Endothelial cell of umbilical vein (primary cell): ENCODE data around the gene GNA12. TPM values are rescaled to one million over a fixed set of nuclear protein-coding genes. Genes with fewer than 3 reads are reported as not detected.

Source experiments
- BruUV-seq: library from RNA; stranded (reverse); fragments of 400-500 nt; replicated peaks from 2 replicates; lab custom pipeline; 2021; lab: Mats Ljungman, UMichigan
- CTCF ChIA-PET: fragments of 300-600, 350-600 bp; sonication (Branson Sonifier 250); formaldehyde crosslinking; loops from one replicate; lab custom pipeline; 2021; ENCODE audit warnings: antibody characterized with exemption, inconsistent platforms; lab: Charles Lee
- POLR2A ChIA-PET: fragments of 300-600, 350-600 bp; sonication (Branson Sonifier 250); formaldehyde crosslinking; loops from one replicate; lab custom pipeline; 2021; ENCODE audit warnings: antibody characterized with exemption, inconsistent platforms; lab: Charles Lee
- DNase-seq: peaks from one replicate; pipeline ENCODE4 v3.0.0-alpha.2; 2011; ENCODE audit warnings: low read depth, low spot score
- FAIRE-seq: peaks from 2 replicates; lab custom pipeline; 2011; peaks lifted over from hg19 to GRCh38; lab: Jason Lieb, UNC
- H2AFZ ChIP-seq: 2 replicates; pipeline ENCODE4 v1.6.0; 2012; ENCODE audit warnings: low read depth, low read length, control low read depth, inconsistent platforms
- H3K27ac ChIP-seq: 2 replicates; pipeline ENCODE4 v1.5.1; 2011; ENCODE audit warnings: low read depth, mild to moderate bottlenecking, control low read depth, low read length, moderate library complexity; ENCODE audit not compliant: insufficient read depth
- H3K27me3 ChIP-seq, 2 experiments: 2 replicates each; pipeline versions ENCODE4 v1.6.0 to v1.6.1; 2011; ENCODE audit warnings: low read length in 2 of 2, mixed read lengths in 1 of 2; ENCODE audit not compliant: control insufficient read depth in 2 of 2, insufficient read depth in 2 of 2
- H3K36me3 ChIP-seq, 2 experiments: 2 replicates in 1 of 2; 3 replicates in 1 of 2; pipeline ENCODE4 v1.5.1; 2011; ENCODE audit warnings: low read length in 2 of 2, mild to moderate bottlenecking in 1 of 2, moderate library complexity in 1 of 2; ENCODE audit not compliant: control insufficient read depth in 2 of 2, insufficient read depth in 2 of 2; ENCODE audit errors: extremely low read depth in 1 of 2
- H3K4me1 ChIP-seq: 3 replicates; pipeline ENCODE4 v1.5.1; 2011; ENCODE audit warnings: mild to moderate bottlenecking, low read length; ENCODE audit not compliant: control insufficient read depth, insufficient read depth; ENCODE audit errors: extremely low read depth
- H3K4me2 ChIP-seq: 2 replicates; pipeline ENCODE4 v1.6.1; 2011; ENCODE audit warnings: low read length, control low read depth, mixed read lengths; ENCODE audit not compliant: insufficient read depth
- H3K4me3 ChIP-seq, 3 experiments: fragments of 200-600 bp in 1 of 3; sonication (generic), shearing (Covaris generic) in 1 of 3; replicated peaks in 1 of 3; 2 replicates each; pipeline ENCODE4 v1.5.1; 2011 to 2016; ENCODE audit warnings: control low read depth in 3 of 3, low read length in 3 of 3, mild to moderate bottlenecking in 2 of 3, inconsistent platforms in 1 of 3, low read depth in 1 of 3, moderate library complexity in 1 of 3; ENCODE audit not compliant: insufficient read depth in 1 of 3
- H3K79me2 ChIP-seq: 2 replicates; pipeline ENCODE4 v1.6.0; 2012; ENCODE audit warnings: low read length, inconsistent platforms; ENCODE audit not compliant: control insufficient read depth, insufficient read depth
- H3K9ac ChIP-seq: replicated peaks from 2 replicates; pipeline ENCODE3; 2011; ENCODE audit warnings: low read length, control low read depth; ENCODE audit not compliant: insufficient read depth; ENCODE audit errors: extremely low read depth
- H3K9me1 ChIP-seq: replicated peaks from 3 replicates; pipeline ENCODE4 v1.6.0; 2011; ENCODE audit warnings: mild to moderate bottlenecking, low read length; ENCODE audit not compliant: control insufficient read depth, insufficient read depth; ENCODE audit errors: extremely low read depth
- H3K9me3 ChIP-seq: replicated peaks from 2 replicates; pipeline ENCODE4 v1.5.1; 2012; ENCODE audit warnings: low read length, inconsistent platforms; ENCODE audit not compliant: control insufficient read depth, insufficient read depth
- H4K20me1 ChIP-seq: replicated peaks from 2 replicates; pipeline ENCODE3; 2011; ENCODE audit warnings: mild to moderate bottlenecking, low read length; ENCODE audit not compliant: control insufficient read depth, insufficient read depth; ENCODE audit errors: extremely low read depth
- CTCF ChIP-seq, 2 donors: IDR thresholded peaks; 1 replicate in 1 of 2; 2 replicates in 1 of 2; pipeline ENCODE4 v1.5.1; 2011; ENCODE audit warnings: low read length in 2 of 2, mild to moderate bottlenecking in 2 of 2, moderate library complexity in 2 of 2, control low read depth in 1 of 2, inconsistent platforms in 1 of 2, low read depth in 1 of 2; ENCODE audit not compliant: insufficient read depth in 1 of 2; ENCODE audit errors: extremely low read depth in 1 of 2
- EZH2 ChIP-seq: IDR thresholded peaks from 2 replicates; pipeline ENCODE4 v1.6.1; 2012; ENCODE audit warnings: borderline replicate concordance, low read depth, mild to moderate bottlenecking, moderate library complexity, low read length, inconsistent platforms; ENCODE audit not compliant: severe bottlenecking
- FOS ChIP-seq: IDR thresholded peaks from 2 replicates; pipeline ENCODE4 v1.6.1; 2011; ENCODE audit warnings: mild to moderate bottlenecking, low read length, moderate library complexity, borderline replicate concordance; ENCODE audit not compliant: insufficient read depth
- GATA2 ChIP-seq: IDR thresholded peaks from 2 replicates; pipeline ENCODE4 v1.7.0; 2011; ENCODE audit warnings: low read depth, mild to moderate bottlenecking, moderate library complexity, mixed read lengths, low read length; ENCODE audit not compliant: insufficient read length, insufficient read depth
- JUN ChIP-seq: IDR thresholded peaks from 2 replicates; pipeline ENCODE4 v1.6.1; 2011; ENCODE audit warnings: borderline replicate concordance, low read depth; ENCODE audit not compliant: insufficient read length, insufficient read depth
- MAX ChIP-seq: IDR thresholded peaks from 2 replicates; pipeline ENCODE4 v1.6.1; 2011; ENCODE audit not compliant: insufficient read depth, insufficient read length
- MYC ChIP-seq: IDR thresholded peaks from one replicate; pipeline ENCODE4 v1.6.1; 2011; ENCODE audit warnings: mild to moderate bottlenecking, low read depth, low read length
- POLR2A ChIP-seq: IDR thresholded peaks from 2 replicates; pipeline ENCODE4 v1.6.1; 2012; ENCODE audit warnings: low read depth, mild to moderate bottlenecking, control low read depth, low read length
- POLR2AphosphoS5 ChIP-seq: IDR thresholded peaks from 2 replicates; pipeline ENCODE4 v1.6.1; 2012; ENCODE audit warnings: low read depth, mild to moderate bottlenecking, control low read depth, low read length, moderate library complexity; ENCODE audit not compliant: insufficient read depth
- dilution Hi-C: fragments of 300-500 bp; cut with MboI; formaldehyde crosslinking; loops from one replicate; pipeline ENCODE4 v1.15.0; 2019; ENCODE audit warnings: low sequenced_read_pairs; ENCODE audit not compliant: extremely low pct_ligation_motif_present
- intact Hi-C: fragments of 100-400 bp; cut with micrococcal nuclease; formaldehyde crosslinking; loops from one replicate; pipeline ENCODE4 v1.10.0; 2022
- polyA plus RNA-seq, 4 experiments: library from polyadenylated mRNA; depleted of rRNA in 3 of 4; stranded (reverse) in 3 of 4; unstranded in 1 of 4; fragments of >200 nt; gene quantifications; 2 replicates each; pipeline versions ENCODE4 v1.2.1 to v1.2.3, GENCODE V29; 2011 to 2012; ENCODE audit warnings: missing spikeins in 1 of 4
- total RNA-seq: library from RNA; stranded (reverse); gene quantifications from 2 replicates; pipeline ENCODE4 v1.2.3, GENCODE V29; 2021

Gene GNA12
- total and polyA plus RNA-seq, 2 donors (not counting 3 experiments of a cell fraction or from before 2014, with no cell fraction given) = 63.0 to 75.1 TPM

GRCh38 chr7:2730846-2731770, 113.0 kb downstream of the GNA12 start:
- Histone ChIP-seq H3K36me3 (peaks cover 0 to 20% of the 10 kb centered on the region in 2 experiments), H3K4me1 (peaks cover 33% of the 10 kb centered on the region), H3K4me3 (no peak overlapping the region), H3K27me3 (no peaks in the 10 kb centered on the region), H3K4me2 (no peak overlapping the region), H3K9ac (no peak overlapping the region), H3K9me1 (no peaks in the 10 kb centered on the region), H3K9me3 (no peaks in the 10 kb centered on the region), H3K79me2 (no peaks in the 10 kb centered on the region), H4K20me1 (no peaks in the 10 kb centered on the region), H2AFZ (no peak overlapping the region), H3K27ac (no peak overlapping the region)
- intact Hi-C loops (no loop called here), dilution Hi-C loops (no loop called here)
- BruUV-seq = no TSS peak
- DNase-seq (no peak), FAIRE-seq (no peak)
- ChIA-PET POLR2A (no interaction called here), CTCF (interaction anchor here (1.6 kb wide), 1 partner anchor 12 kb away, joined by 5 read pairs; no protein-coding TSS in a partner anchor)
- no peak for TF ChIP-seq MYC
- TF ChIP-seq JUN = no peak
- no peak for TF ChIP-seq FOS
- no peak for TF ChIP-seq CTCF (IDR thresholded peaks at IDR 0.05; ENCODE audit: extremely low read depth in 1 of 2, insufficient read depth in 1 of 2, low read depth in 1 of 2, low read length in 2 of 2)
- TF ChIP-seq GATA2 = no peak
- TF ChIP-seq EZH2 = no peak
- no peak for TF ChIP-seq POLR2A
- TF ChIP-seq MAX = no peak
- no peak for TF ChIP-seq POLR2AphosphoS5
